HG02623 (cell line): ENCODE results near the gene CBX8.
"Not testable (repeated sequence)": the region's sequence is repeated elsewhere in the genome, so short reads cannot be mapped to it uniquely, and the experiment has no call there.

Experiments
- ATAC-seq: cut with Tn5 transposase; IDR thresholded peaks from one replicate; pipeline ENCODE4 v1.9.1; 2021; ENCODE audit warnings: moderate library complexity; ENCODE audit not compliant: unreplicated experiment

The CBX8 gene

GRCh38 chr17:79757140-79757745 is 39.6 kb downstream of the CBX8 start:
- no peak for ATAC-seq

- ATAC-seq, result no peak
These were observed 41.3 kb downstream of the CBX8 start for GRCh38 chr17:79755591-79755990.

- not testable (repeated sequence) for ATAC-seq
These were observed 42.0 kb downstream of the CBX8 start for GRCh38 chr17:79754903-79755302.

- ATAC-seq, result no peak
These were observed 42.5 kb downstream of the CBX8 start for GRCh38 chr17:79754370-79754769.

GRCh38 chr17:79752175-79752574 is 44.7 kb downstream of the CBX8 start:
- ATAC-seq, result no peak

- no peak for ATAC-seq
These were observed 46.0 kb downstream of the CBX8 start for GRCh38 chr17:79750650-79751545.

- ATAC-seq, result no peak
These were observed 46.9 kb downstream of the CBX8 start for GRCh38 chr17:79749958-79750357.

- no peak for ATAC-seq
These were observed 47.6 kb downstream of the CBX8 start for GRCh38 chr17:79749156-79749815.

GRCh38 chr17:79748295-79749099 is 48.4 kb downstream of the CBX8 start:
- ATAC-seq, result no peak

GRCh38 chr17:79747508-79748294 is 49.2 kb downstream of the CBX8 start:
- no peak for ATAC-seq

GRCh38 chr17:79746889-79747507 is 49.9 kb downstream of the CBX8 start:
- ATAC-seq, result no peak

GRCh38 chr17:79745641-79746105 is 51.2 kb downstream of the CBX8 start:
- ATAC-seq, result no peak

GRCh38 chr17:79743614-79744013 is 53.3 kb downstream of the CBX8 start:
- ATAC-seq, result no peak

GRCh38 chr17:79742951-79743476 is 53.9 kb downstream of the CBX8 start:
- ATAC-seq, result no peak

- ATAC-seq, result no peak
These were observed 54.3 kb downstream of the CBX8 start for GRCh38 chr17:79742589-79742918.
